GM18519 (cell line): ENCODE measurements around the gene GALNT17.

Experiments
- ATAC-seq: cut with Tn5 transposase; IDR thresholded peaks from one replicate; pipeline ENCODE4 v1.9.1; 2021; ENCODE audit warnings: mild to moderate bottlenecking, moderate library complexity; ENCODE audit not compliant: unreplicated experiment, low FRiP score

GALNT17 gene

GRCh38 chr7:71430246-71430645, 298.3 kb downstream of the GALNT17 start:
- ATAC-seq: no peak

- ATAC-seq: no peak
Measured at GRCh38 chr7:71439321-71439720, 307.4 kb downstream of the GALNT17 start.

- no peak for ATAC-seq
Measured at GRCh38 chr7:71442492-71443190, 310.7 kb downstream of the GALNT17 start.

GRCh38 chr7:71443191-71443530, 311.2 kb downstream of the GALNT17 start:
- no peak for ATAC-seq

- no peak for ATAC-seq
Measured at GRCh38 chr7:71444130-71444529, 312.2 kb downstream of the GALNT17 start.

- ATAC-seq: no peak
Measured at GRCh38 chr7:71453630-71454029, 321.7 kb downstream of the GALNT17 start.

GRCh38 chr7:71454981-71455380, 323.0 kb downstream of the GALNT17 start:
- no peak for ATAC-seq

- ATAC-seq: no peak
Measured at GRCh38 chr7:71457021-71457420, 325.1 kb downstream of the GALNT17 start.

- ATAC-seq: no peak
Measured at GRCh38 chr7:71457846-71458590, 326.1 kb downstream of the GALNT17 start.

- no peak for ATAC-seq
Measured at GRCh38 chr7:71459132-71459531, 327.2 kb downstream of the GALNT17 start.

GRCh38 chr7:71461572-71461971, 329.6 kb downstream of the GALNT17 start:
- no peak for ATAC-seq

GRCh38 chr7:71465741-71466189, 333.8 kb downstream of the GALNT17 start:
- ATAC-seq: no peak

GRCh38 chr7:71466448-71467145, 334.7 kb downstream of the GALNT17 start:
- no peak for ATAC-seq

GRCh38 chr7:71470326-71470725, 338.4 kb downstream of the GALNT17 start:
- no peak for ATAC-seq

- ATAC-seq: no peak
Measured at GRCh38 chr7:71470830-71471229, 338.9 kb downstream of the GALNT17 start.

- no peak for ATAC-seq
Measured at GRCh38 chr7:71472962-71473361, 341.0 kb downstream of the GALNT17 start.

- no peak for ATAC-seq
Measured at GRCh38 chr7:71473366-71473967, 341.5 kb downstream of the GALNT17 start.

GRCh38 chr7:71477441-71477840, 345.5 kb downstream of the GALNT17 start:
- ATAC-seq: no peak

- no peak for ATAC-seq
Measured at GRCh38 chr7:71479231-71479630, 347.3 kb downstream of the GALNT17 start.

GRCh38 chr7:71480791-71481190, 348.8 kb downstream of the GALNT17 start:
- no peak for ATAC-seq

GRCh38 chr7:71482284-71482683, 350.3 kb downstream of the GALNT17 start:
- ATAC-seq: no peak
